Thoracic aorta (tissue), 2 donors: ENCODE results near the gene XYLT1. TPM values are rescaled to one million over a fixed set of nuclear protein-coding genes. Genes with fewer than 3 reads are reported as not detected.

Source experiments
- ATAC-seq: fragments of 150-250 bp; one replicate; pipeline ENCODE4 v1.8.0; 2017; ENCODE audit warnings: low read depth; ENCODE audit not compliant: insufficient number of reproducible peaks, low FRiP score
- DNase-seq: peaks from one replicate; pipeline ENCODE4 v3.0.0-alpha.2; 2020; ENCODE audit warnings: low spot score
- H3K27ac ChIP-seq, 2 donors: fragments of 200-600 bp; sonication (generic); 1 replicate in 1 of 2; 2 replicates in 1 of 2; pipeline ENCODE4 v1.5.1; 2016; ENCODE audit warnings: mild to moderate bottlenecking in 2 of 2, moderate library complexity in 2 of 2
- H3K27me3 ChIP-seq: fragments of 200-600 bp; sonication (generic); replicated peaks from 2 replicates; pipeline ENCODE4 v1.6.0; 2016; ENCODE audit warnings: mild to moderate bottlenecking; ENCODE audit not compliant: insufficient read depth
- H3K36me3 ChIP-seq: fragments of 200-600 bp; sonication (generic); one replicate; pipeline ENCODE4 v1.5.1; 2016
- H3K4me1 ChIP-seq, 2 donors: fragments of 200-600 bp; sonication (generic); 1 replicate in 1 of 2; 2 replicates in 1 of 2; pipeline versions ENCODE4 v1.5.1 to v1.6.0; 2016; ENCODE audit warnings: low read depth in 2 of 2, mild to moderate bottlenecking in 1 of 2; ENCODE audit not compliant: control insufficient read depth in 1 of 2
- H3K4me3 ChIP-seq: fragments of 200-600 bp; sonication (generic); 2 replicates; pipeline ENCODE4 v1.5.1; 2016; ENCODE audit warnings: mild to moderate bottlenecking
- H3K9me3 ChIP-seq: fragments of 200-600 bp; sonication (generic); 2 replicates; pipeline ENCODE4 v1.5.1; 2016
- CTCF ChIP-seq: fragments of 200-600 bp; sonication (generic); IDR thresholded peaks from one replicate; pipeline ENCODE4 v1.5.1; 2019; ENCODE audit warnings: antibody characterized with exemption
- total RNA-seq, 2 donors: library from RNA; depleted of rRNA; stranded (reverse); fragments of >200 nt; gene quantifications; one replicate each; pipeline versions ENCODE4 v1.1.0 to v1.2.3, GENCODE V29; 2016

XYLT1 gene
- total RNA-seq, 2 donors from 2014 or later = 13.1 to 22.5 TPM

GRCh38 chr16:17457997-17458396 lies 12.8 kb downstream of the XYLT1 start:
- ATAC-seq = no peak
- H3K36me3 ChIP-seq = no peaks in the 10 kb centered on the region
- no peak overlapping the region for H3K27ac ChIP-seq
- no peak overlapping the region for H3K4me3 ChIP-seq
- DNase-seq = no peak
- no peak for TF ChIP-seq CTCF
- H3K9me3 ChIP-seq = no peaks in the 10 kb centered on the region
- H3K27me3 ChIP-seq = no peaks in the 10 kb centered on the region
- H3K4me1 ChIP-seq = no peaks in the 10 kb centered on the region

GRCh38 chr16:17457513-17457912 lies 13.2 kb downstream of the XYLT1 start:
- no peak for TF ChIP-seq CTCF
- Histone ChIP-seq H3K4me3 (no peak overlapping the region), H3K27me3 (no peaks in the 10 kb centered on the region), H3K4me1 (no peaks in the 10 kb centered on the region), H3K36me3 (no peaks in the 10 kb centered on the region), H3K27ac (no peak overlapping the region), H3K9me3 (no peaks in the 10 kb centered on the region)
- ATAC-seq (no peak), DNase-seq (no peak)

GRCh38 chr16:17454162-17454730 lies 16.5 kb downstream of the XYLT1 start:
- H3K4me1 ChIP-seq = no peaks in the 10 kb centered on the region
- no peaks in the 10 kb centered on the region for H3K27me3 ChIP-seq
- no peak for ATAC-seq
- no peak for TF ChIP-seq CTCF
- H3K4me3 ChIP-seq = no peak overlapping the region
- no peak overlapping the region for H3K27ac ChIP-seq
- no peaks in the 10 kb centered on the region for H3K9me3 ChIP-seq
- DNase-seq = no peak
- no peaks in the 10 kb centered on the region for H3K36me3 ChIP-seq

GRCh38 chr16:17453364-17454038 lies 17.3 kb downstream of the XYLT1 start:
- no peaks in the 10 kb centered on the region for H3K4me1 ChIP-seq
- ATAC-seq = no peak
- no peak overlapping the region for H3K27ac ChIP-seq
- no peak for DNase-seq
- no peaks in the 10 kb centered on the region for H3K27me3 ChIP-seq
- H3K4me3 ChIP-seq = no peak overlapping the region
- no peaks in the 10 kb centered on the region for H3K36me3 ChIP-seq
- TF ChIP-seq CTCF = no peak
- H3K9me3 ChIP-seq = no peaks in the 10 kb centered on the region

- DNase-seq (no peak), ATAC-seq (no peak)
- Histone ChIP-seq H3K9me3 (no peaks in the 10 kb centered on the region), H3K4me3 (no peak overlapping the region), H3K4me1 (no peaks in the 10 kb centered on the region), H3K27ac (no peak overlapping the region), H3K36me3 (no peaks in the 10 kb centered on the region), H3K27me3 (no peaks in the 10 kb centered on the region)
- no peak for TF ChIP-seq CTCF
These were observed 17.8 kb downstream of the XYLT1 start for GRCh38 chr16:17452922-17453321.
